GM13976 (cell line): ENCODE data around the gene ACACB.

ENCODE experiments used
- DNase-seq: peaks from one replicate; pipeline ENCODE4 v3.0.0; 2012; ENCODE audit warnings: low spot score
- in situ Hi-C: fragments of 300-500 bp; cut with MboI; formaldehyde crosslinking; loops from one replicate; pipeline ENCODE4 v1.12.0; 2022; ENCODE audit warnings: low sequenced_read_pairs, mixed read lengths, inconsistent platforms; ENCODE audit not compliant: unreplicated experiment
- TF ChIP-seq, protein P1 (sequence below): IDR thresholded peaks from 2 replicates; pipeline ENCODE4 v1.5.1; 2012; ENCODE audit warnings: borderline replicate concordance, mild to moderate bottlenecking; ENCODE audit not compliant: insufficient read depth; ENCODE audit errors: extremely low read depth, missing control alignments, control extremely low read depth

ACACB gene

DNA sequence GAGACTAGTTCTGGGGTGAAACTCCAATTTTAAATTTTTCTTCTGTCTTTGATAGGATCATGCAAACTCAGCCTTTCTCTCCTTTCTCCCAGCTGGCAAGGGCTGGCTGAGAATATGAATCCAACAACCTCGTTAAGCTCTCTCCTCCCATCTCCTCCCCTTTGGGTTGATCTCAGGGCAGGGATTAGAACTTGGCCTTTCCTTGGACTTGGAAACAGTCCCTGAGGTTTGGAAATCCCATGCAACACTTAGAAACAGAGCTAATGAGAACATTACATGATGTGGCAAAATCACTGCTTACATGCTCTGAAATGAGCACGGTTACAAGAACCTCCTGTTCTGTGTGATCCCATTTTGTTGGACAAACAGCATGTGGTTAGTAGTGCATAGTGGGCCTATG is 31.6 kb downstream of the ACACB start:
- no peak for DNase-seq
- in situ Hi-C loops: no loop called here
- TF ChIP-seq, protein P1, sequence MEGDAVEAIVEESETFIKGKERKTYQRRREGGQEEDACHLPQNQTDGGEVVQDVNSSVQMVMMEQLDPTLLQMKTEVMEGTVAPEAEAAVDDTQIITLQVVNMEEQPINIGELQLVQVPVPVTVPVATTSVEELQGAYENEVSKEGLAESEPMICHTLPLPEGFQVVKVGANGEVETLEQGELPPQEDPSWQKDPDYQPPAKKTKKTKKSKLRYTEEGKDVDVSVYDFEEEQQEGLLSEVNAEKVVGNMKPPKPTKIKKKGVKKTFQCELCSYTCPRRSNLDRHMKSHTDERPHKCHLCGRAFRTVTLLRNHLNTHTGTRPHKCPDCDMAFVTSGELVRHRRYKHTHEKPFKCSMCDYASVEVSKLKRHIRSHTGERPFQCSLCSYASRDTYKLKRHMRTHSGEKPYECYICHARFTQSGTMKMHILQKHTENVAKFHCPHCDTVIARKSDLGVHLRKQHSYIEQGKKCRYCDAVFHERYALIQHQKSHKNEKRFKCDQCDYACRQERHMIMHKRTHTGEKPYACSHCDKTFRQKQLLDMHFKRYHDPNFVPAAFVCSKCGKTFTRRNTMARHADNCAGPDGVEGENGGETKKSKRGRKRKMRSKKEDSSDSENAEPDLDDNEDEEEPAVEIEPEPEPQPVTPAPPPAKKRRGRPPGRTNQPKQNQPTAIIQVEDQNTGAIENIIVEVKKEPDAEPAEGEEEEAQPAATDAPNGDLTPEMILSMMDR: no peak

DNA sequence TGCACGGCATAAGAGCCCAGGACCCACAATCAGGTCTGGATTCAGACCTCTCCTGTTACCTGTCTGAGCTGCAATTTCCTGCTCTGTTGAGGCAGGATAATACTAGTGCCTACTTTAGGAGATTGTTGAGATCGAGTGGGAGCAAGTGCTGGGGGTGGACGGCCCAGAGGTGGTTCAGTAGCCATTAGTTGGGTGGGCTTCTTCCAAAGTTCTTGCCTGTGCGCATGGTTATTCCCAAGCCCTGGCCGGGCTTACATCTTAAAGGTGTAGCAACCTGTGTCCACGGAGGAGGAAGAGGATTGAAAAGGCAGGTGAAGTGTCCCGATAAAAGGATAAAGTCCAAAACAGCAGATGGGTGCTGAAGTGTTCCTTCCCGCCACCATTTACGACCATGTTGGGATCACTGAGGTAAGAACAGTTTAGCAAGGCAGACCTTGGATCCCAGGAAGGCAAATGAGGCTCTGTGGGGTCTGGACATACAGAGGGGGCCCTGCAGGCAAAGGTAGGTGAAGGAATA is 33.8 kb downstream of the ACACB start:
- TF ChIP-seq, protein P1: no peak
- in situ Hi-C loops: no loop called here
- DNase-seq: no peak

DNA sequence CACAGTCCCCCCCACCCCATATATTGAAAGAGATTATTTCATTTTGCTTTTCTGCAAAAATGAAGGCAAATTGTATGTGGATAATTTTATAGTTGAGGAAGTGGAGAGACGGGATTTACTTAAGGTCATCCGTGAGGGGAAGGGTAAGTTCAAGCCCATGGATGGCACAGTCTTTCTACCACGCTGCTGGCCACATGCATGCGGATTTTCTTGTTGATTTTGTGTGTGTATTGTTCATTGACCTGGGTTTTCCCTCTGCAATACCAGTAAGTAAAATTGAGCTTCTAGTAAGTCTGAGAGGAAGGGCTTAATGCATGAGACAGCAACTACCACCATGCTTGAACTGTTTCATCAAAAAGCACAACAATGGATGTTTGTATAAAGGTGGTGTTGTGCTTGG is 35.1 kb downstream of the ACACB start:
- no peak for DNase-seq
- in situ Hi-C loops: no loop called here
- TF ChIP-seq, protein P1: no peak

DNA sequence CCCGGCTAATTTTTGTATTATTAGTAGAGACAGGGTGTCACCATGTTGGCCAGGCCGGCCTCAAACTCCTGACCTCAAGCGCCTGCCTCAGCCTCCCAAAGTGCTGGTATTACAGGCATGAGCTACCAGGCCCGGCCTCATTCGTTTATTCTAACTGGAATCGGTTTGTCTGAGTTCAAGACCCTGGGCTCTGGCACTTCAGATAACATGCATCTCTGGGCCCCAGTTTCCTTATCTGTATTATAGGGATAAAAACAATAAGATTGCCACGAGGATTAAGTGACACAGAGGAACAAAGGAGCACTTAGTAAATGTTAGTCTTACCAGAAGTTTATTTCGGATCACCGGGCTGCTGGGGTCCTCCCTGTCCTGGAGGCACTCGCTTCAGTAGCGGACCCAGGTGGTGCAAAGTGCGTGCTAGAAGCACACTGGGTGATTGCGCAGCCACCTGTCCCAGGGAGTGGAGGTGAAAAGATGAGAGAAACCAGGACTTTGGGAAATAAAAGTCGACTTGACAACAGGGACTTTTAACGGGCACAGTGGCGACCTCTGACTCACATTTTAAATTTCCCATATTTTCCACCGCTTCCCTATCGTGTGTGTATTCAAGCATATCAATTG is 37.5 kb downstream of the ACACB start:
- TF ChIP-seq, protein P1: no peak
- in situ Hi-C loops: no loop called here

DNA sequence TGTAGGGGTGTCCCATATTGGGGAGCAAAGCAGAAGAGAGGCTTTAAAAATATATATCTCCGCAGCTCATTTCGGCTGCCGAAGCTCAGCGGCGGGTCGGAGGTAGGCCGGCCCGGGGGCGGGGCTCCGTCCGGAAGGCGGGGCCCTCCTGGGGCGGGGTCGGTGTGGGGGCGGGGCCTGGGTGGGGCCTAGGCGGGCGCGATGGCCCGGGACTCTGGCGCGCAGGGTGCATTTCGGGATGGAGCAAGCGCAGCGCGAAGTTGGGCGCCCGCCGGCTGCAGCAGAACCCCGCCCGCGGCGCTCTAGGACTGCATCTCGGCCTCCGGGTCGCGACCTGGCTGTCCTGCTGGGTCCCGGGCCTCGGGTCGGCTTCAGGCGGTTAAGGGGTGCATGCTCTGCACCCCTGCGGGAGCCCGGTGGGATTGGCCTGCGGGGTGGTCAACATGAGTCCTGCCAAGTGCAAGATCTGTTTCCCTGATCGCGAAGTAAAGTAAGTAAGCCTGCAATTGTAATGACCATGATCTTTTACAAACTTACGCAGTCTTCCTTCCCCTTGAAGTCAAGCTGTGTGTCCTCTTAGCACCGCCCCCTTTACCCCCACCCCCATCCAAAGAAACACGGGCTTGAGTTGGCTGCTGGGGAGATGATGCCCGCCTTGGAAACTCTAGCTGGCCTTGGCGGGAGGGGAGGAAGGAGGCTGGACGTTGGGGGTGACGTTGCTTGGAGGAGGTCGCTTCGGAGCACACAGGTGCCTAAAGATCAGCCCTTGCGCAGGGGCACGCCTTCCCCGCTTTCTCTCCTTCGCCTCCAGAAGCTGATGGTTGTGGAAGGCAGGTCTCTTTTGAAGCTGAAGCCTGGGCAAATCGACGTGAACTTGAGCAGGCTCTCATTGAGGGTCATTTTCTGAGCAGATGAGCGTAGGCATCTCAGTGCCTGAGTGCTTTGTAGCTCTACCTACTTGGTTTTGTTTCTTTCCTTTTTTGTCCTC is 38.4 kb downstream of the ACACB start:
- DNase-seq: peak; percentile 95
- in situ Hi-C loops: no loop called here

More for the DNA sequence above, 37.5 kb downstream of the ACACB start:
- no peak for DNase-seq

DNA sequence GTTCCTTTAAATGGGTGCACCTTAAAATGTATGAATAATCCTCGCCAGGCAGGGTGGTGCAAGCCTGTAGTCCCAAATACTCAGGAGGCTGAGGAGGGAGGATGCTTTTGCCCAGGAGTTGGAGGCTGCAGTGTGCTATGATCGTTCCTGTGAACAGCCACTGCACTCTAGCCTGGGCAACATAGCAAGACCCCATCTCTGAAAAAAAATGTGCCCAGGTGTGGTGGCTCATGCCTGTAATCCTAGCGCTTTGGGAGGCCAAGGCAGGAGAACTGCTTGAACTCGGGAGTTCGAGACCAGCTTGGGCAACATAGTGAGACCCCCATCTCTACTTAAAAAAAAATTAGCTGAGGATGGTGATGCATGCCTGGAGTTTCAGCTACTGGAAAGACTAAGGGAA is 39.6 kb downstream of the ACACB start:
- in situ Hi-C loops: no loop called here
- DNase-seq: no peak
- TF ChIP-seq, protein P1: no peak

More for the DNA sequence above, 38.4 kb downstream of the ACACB start:
- TF ChIP-seq, protein P1: no peak
